Keratinocyte (primary cell): ENCODE data around the gene FATE1. TPM values are rescaled to one million over a fixed set of nuclear protein-coding genes. Genes with fewer than 3 reads are reported as not detected.

Source experiments
- DNase-seq: peaks from one replicate; pipeline ENCODE4 v3.0.0-alpha.2; 2011; ENCODE audit warnings: low read depth, missing footprints, low spot score
- FAIRE-seq: peaks from 2 replicates; lab custom pipeline; 2011; peaks lifted over from hg19 to GRCh38; lab: Jason Lieb, UNC
- H2AFZ ChIP-seq: 2 replicates; pipeline ENCODE4 v1.6.0; 2012; ENCODE audit warnings: low read length, control low read depth, inconsistent platforms; ENCODE audit not compliant: control insufficient read depth
- H3K27ac ChIP-seq: 2 replicates; pipeline ENCODE4 v1.5.1; 2011; ENCODE audit warnings: low read length; ENCODE audit not compliant: control insufficient read depth, insufficient read depth
- H3K27me3 ChIP-seq: 3 replicates; pipeline ENCODE4 v1.6.0; 2011; ENCODE audit warnings: low read length; ENCODE audit not compliant: control insufficient read depth, insufficient read depth; ENCODE audit errors: extremely low read depth
- H3K36me3 ChIP-seq, 2 experiments: 2 replicates in 1 of 2; 3 replicates in 1 of 2; pipeline ENCODE4 v1.5.1; 2011; ENCODE audit warnings: low read length in 2 of 2, mild to moderate bottlenecking in 1 of 2; ENCODE audit not compliant: control insufficient read depth in 2 of 2, insufficient read depth in 2 of 2; ENCODE audit errors: extremely low read depth in 1 of 2
- H3K4me1 ChIP-seq: 3 replicates; pipeline ENCODE4 v1.5.1; 2011; ENCODE audit warnings: low read length; ENCODE audit not compliant: control insufficient read depth, insufficient read depth; ENCODE audit errors: extremely low read depth
- H3K4me2 ChIP-seq: 3 replicates; pipeline ENCODE4 v1.6.0; 2011; ENCODE audit warnings: low read depth, low read length; ENCODE audit not compliant: control insufficient read depth, insufficient read depth; ENCODE audit errors: extremely low read depth
- H3K4me3 ChIP-seq, 3 experiments: fragments of 200-600 bp in 1 of 3; sonication (generic) in 1 of 3; 2 replicates in 2 of 3; 3 replicates in 1 of 3; pipeline ENCODE4 v1.5.1; 2011 to 2016; ENCODE audit warnings: low read length in 3 of 3, mild to moderate bottlenecking in 3 of 3, control low read depth in 2 of 3, inconsistent platforms in 1 of 3, low read depth in 1 of 3, mixed read lengths in 1 of 3, mixed run types in 1 of 3, moderate library complexity in 1 of 3; ENCODE audit not compliant: control insufficient read depth in 2 of 3, insufficient read depth in 2 of 3; ENCODE audit errors: extremely low read depth in 1 of 3
- H3K79me2 ChIP-seq: 2 replicates; pipeline ENCODE4 v1.6.0; 2012; ENCODE audit warnings: low read length; ENCODE audit not compliant: control insufficient read depth, insufficient read depth
- H3K9ac ChIP-seq: 3 replicates; pipeline ENCODE4 v1.6.0; 2011; ENCODE audit warnings: low read length; ENCODE audit not compliant: control insufficient read depth, insufficient read depth; ENCODE audit errors: extremely low read depth
- H3K9me1 ChIP-seq: 3 replicates; pipeline ENCODE4 v1.6.0; 2011; ENCODE audit warnings: low read length; ENCODE audit not compliant: control insufficient read depth, insufficient read depth; ENCODE audit errors: extremely low read depth
- H3K9me3 ChIP-seq: 2 replicates; pipeline ENCODE4 v1.5.1; 2012; ENCODE audit warnings: low read depth, low read length; ENCODE audit not compliant: control insufficient read depth
- H4K20me1 ChIP-seq: 3 replicates; pipeline ENCODE4 v1.6.0; 2011; ENCODE audit warnings: low read length; ENCODE audit not compliant: control insufficient read depth, insufficient read depth; ENCODE audit errors: extremely low read depth
- CTCF ChIP-seq, 3 experiments: IDR thresholded peaks in 1 of 3; conservative IDR thresholded peaks in 1 of 3; optimal IDR thresholded peaks in 1 of 3; 2 replicates in 2 of 3; 3 replicates in 1 of 3; pipeline versions ENCODE3 to v1.5.1; 2011; ENCODE audit warnings: low read length in 3 of 3, mild to moderate bottlenecking in 3 of 3, moderate library complexity in 2 of 3, control low read depth in 1 of 3, inconsistent platforms in 1 of 3; ENCODE audit not compliant: insufficient read depth in 2 of 3; ENCODE audit errors: extremely low read depth in 1 of 3
- EZH2 ChIP-seq: IDR thresholded peaks from one replicate; pipeline ENCODE4 v1.6.1; 2012; ENCODE audit warnings: inconsistent platforms, mild to moderate bottlenecking, low read length, moderate library complexity
- dilution Hi-C: fragments of 300-500 bp; cut with MboI; formaldehyde crosslinking; loops from one replicate; pipeline ENCODE4 v1.7.0; 2020; ENCODE audit warnings: low sequenced_read_pairs; ENCODE audit not compliant: extremely low pct_ligation_motif_present
- polyA plus RNA-seq, 5 experiments: library from polyadenylated mRNA; depleted of rRNA in 3 of 5; stranded (reverse) in 3 of 5; stranded (forward) in 1 of 5; unstranded in 1 of 5; fragments of >200 nt; gene quantifications; 1 replicate in 1 of 5; 2 replicates in 3 of 5; 3 replicates in 1 of 5; pipeline versions ENCODE4 v1.2.1 to v1.2.3, GENCODE V29; 2011 to 2012; ENCODE audit warnings: missing spikeins in 2 of 5, low read depth in 1 of 5, low replicate concordance in 1 of 5

FATE1 gene
- polyA plus RNA-seq, 1 donor (not counting 4 experiments of a cell fraction or from before 2014, with no cell fraction given): not detected

GRCh38 chrX:151688695-151689094, 27.1 kb upstream of the FATE1 start:
- Histone ChIP-seq H3K9me1 (no peaks in the 10 kb centered on the region), H2AFZ (no peak overlapping the region), H3K9me3 (no peaks in the 10 kb centered on the region), H3K79me2 (no peaks in the 10 kb centered on the region), H3K4me3 (no peak overlapping the region), H3K27ac (no peak overlapping the region), H3K4me1 (no peaks in the 10 kb centered on the region), H3K4me2 (no peak overlapping the region), H3K27me3 (no peaks in the 10 kb centered on the region), H4K20me1 (no peaks in the 10 kb centered on the region), H3K36me3 (no peaks in the 10 kb centered on the region), H3K9ac (no peak overlapping the region)
- no peak for FAIRE-seq
- DNase-seq: no peak
- TF ChIP-seq CTCF (optimal IDR thresholded peaks at IDR 0.05 in 1 of 3, IDR thresholded peaks at IDR 0.05 in 1 of 3, conservative IDR thresholded peaks at IDR 0.05 in 1 of 3; ENCODE audit: extremely low read depth in 1 of 3, insufficient read depth in 2 of 3, low read length in 3 of 3): no peak
- no peak for TF ChIP-seq EZH2
- dilution Hi-C loops: no loop called here

DNA sequence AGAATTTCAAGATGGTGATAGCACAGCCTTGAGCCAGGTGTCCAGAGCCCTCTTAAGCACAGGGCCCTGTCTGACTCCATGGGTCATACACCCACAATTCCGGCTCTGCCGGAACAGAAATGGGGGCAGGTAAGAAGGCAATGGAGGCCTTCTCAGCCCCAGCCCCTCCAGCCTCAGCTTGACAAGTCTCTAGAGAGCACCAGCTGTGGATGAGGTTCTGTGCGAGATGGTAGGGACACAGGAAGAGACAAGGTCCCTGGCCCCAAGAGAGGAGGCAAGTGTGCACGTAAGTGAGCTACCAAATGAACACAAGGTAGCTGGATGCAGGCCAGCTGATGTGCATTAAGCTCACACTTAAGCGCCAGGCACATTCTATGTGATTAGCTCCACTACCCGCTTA, 23.0 kb upstream of the FATE1 start:
- Histone ChIP-seq H3K9me3 (no peaks in the 10 kb centered on the region), H2AFZ (no peak overlapping the region), H3K4me1 (no peaks in the 10 kb centered on the region), H3K27ac (no peak overlapping the region), H3K4me2 (no peak overlapping the region), H3K9me1 (no peaks in the 10 kb centered on the region), H3K79me2 (no peaks in the 10 kb centered on the region), H4K20me1 (no peaks in the 10 kb centered on the region), H3K4me3 (no peak overlapping the region), H3K9ac (no peak overlapping the region), H3K36me3 (no peaks in the 10 kb centered on the region), H3K27me3 (peaks cover 7% of the 10 kb centered on the region)
- DNase-seq (no peak), FAIRE-seq (no peak)
- dilution Hi-C loops: no loop called here
- TF ChIP-seq CTCF (optimal IDR thresholded peaks at IDR 0.05 in 1 of 3, IDR thresholded peaks at IDR 0.05 in 1 of 3, conservative IDR thresholded peaks at IDR 0.05 in 1 of 3; ENCODE audit: extremely low read depth in 1 of 3, insufficient read depth in 2 of 3, low read length in 3 of 3) (no peak), EZH2 (no peak)
